ENCODE data around the gene KNL1.
A peak's percentile ranks its signal among the peaks of the same experiment; 100 is the strongest.

KNL1 gene

GRCh38 chr15:40695469-40695890, 101.4 kb downstream of the KNL1 start:
- H3K36me3 ChIP-seq (ENCODE audit: low read length): peaks cover 12% of the 10 kb centered on the region; the same call in 1 of the 2 replicates
- TF ChIP-seq EZH2phosphoT487 (conservative IDR thresholded peaks at IDR 0.05; ENCODE audit: low read length): no peak
- TF ChIP-seq CTCF (IDR thresholded peaks at IDR 0.05; ENCODE audit: insufficient read depth, low read length, poor library complexity, severe bottlenecking): no peak
- H3K79me2 ChIP-seq (ENCODE audit: insufficient read depth, low read length): peaks cover 47% of the 10 kb centered on the region
- H3K27ac ChIP-seq (ENCODE audit: low read depth, low read length): peak overlapping the region; percentile 94
- no peaks in the 10 kb centered on the region for H3K9me3 ChIP-seq (ENCODE audit: insufficient read depth, low read length)
- H3K9me2 ChIP-seq (replicated peaks; ENCODE audit: insufficient read depth, low read length): no peaks in the 10 kb centered on the region
- peaks cover 15% of the 10 kb centered on the region for H3F3A ChIP-seq (ENCODE audit: insufficient read depth)
- peak overlapping the region; percentile 90 for H3K9ac ChIP-seq (ENCODE audit: low read length)
- H4K20me1 ChIP-seq (ENCODE audit: low read depth, low read length): peaks cover 3% of the 10 kb centered on the region; the same call in 1 of the 2 replicates
- no peaks in the 10 kb centered on the region for H3K27me3 ChIP-seq (ENCODE audit: low read length)
- peak overlapping the region; percentile 100 for H3K4me3 ChIP-seq (ENCODE audit: insufficient read depth, low read length, poor library complexity, severe bottlenecking)
- peak overlapping the region; percentile 84 for H2AFZ ChIP-seq (ENCODE audit: low read depth, low read length, severe bottlenecking)
- H3K4me2 ChIP-seq (ENCODE audit: low read depth, low read length, poor library complexity, severe bottlenecking): peak overlapping the region; percentile 99

GRCh38 chr15:40696228-40696627, 102.2 kb downstream of the KNL1 start:
- peak overlapping the region; percentile 99 for H3K4me2 ChIP-seq (ENCODE audit: low read depth, low read length, poor library complexity, severe bottlenecking)
- H3K27ac ChIP-seq (ENCODE audit: low read depth, low read length): peak overlapping the region; percentile 94
- peaks cover 11% of the 10 kb centered on the region for H3F3A ChIP-seq (ENCODE audit: insufficient read depth)
- H3K9me3 ChIP-seq (ENCODE audit: insufficient read depth, low read length): no peaks in the 10 kb centered on the region
- H2AFZ ChIP-seq (ENCODE audit: low read depth, low read length, severe bottlenecking): no peak overlapping the region
- H3K9me2 ChIP-seq (replicated peaks; ENCODE audit: insufficient read depth, low read length): no peaks in the 10 kb centered on the region
- TF ChIP-seq CTCF (IDR thresholded peaks at IDR 0.05; ENCODE audit: insufficient read depth, low read length, poor library complexity, severe bottlenecking) (no peak), EZH2phosphoT487 (conservative IDR thresholded peaks at IDR 0.05; ENCODE audit: low read length) (no peak)
- peak overlapping the region; percentile 100 for H3K4me3 ChIP-seq (ENCODE audit: insufficient read depth, low read length, poor library complexity, severe bottlenecking)
- H4K20me1 ChIP-seq (ENCODE audit: low read depth, low read length): peaks cover 3% of the 10 kb centered on the region; the same call in 1 of the 2 replicates
- no peaks in the 10 kb centered on the region for H3K27me3 ChIP-seq (ENCODE audit: low read length)
- peak overlapping the region; percentile 90 for H3K9ac ChIP-seq (ENCODE audit: low read length)
- H3K36me3 ChIP-seq (ENCODE audit: low read length): peaks cover 17% of the 10 kb centered on the region; the same call in 1 of the 2 replicates
- peaks cover 51% of the 10 kb centered on the region for H3K79me2 ChIP-seq (ENCODE audit: insufficient read depth, low read length)

GRCh38 chr15:40697916-40698315, 103.9 kb downstream of the KNL1 start:
- Histone ChIP-seq H3K4me2 (ENCODE audit: low read depth, low read length, poor library complexity, severe bottlenecking) (no peak overlapping the region), H2AFZ (ENCODE audit: low read depth, low read length, severe bottlenecking) (no peak overlapping the region), H3K9ac (ENCODE audit: low read length) (no peak overlapping the region), H3K4me3 (ENCODE audit: insufficient read depth, low read length, poor library complexity, severe bottlenecking) (no peak overlapping the region), H4K20me1 (ENCODE audit: low read depth, low read length) (peaks cover 3% of the 10 kb centered on the region; the same call in 1 of the 2 replicates), H3K79me2 (ENCODE audit: insufficient read depth, low read length) (peaks cover 51% of the 10 kb centered on the region), H3K9me3 (ENCODE audit: insufficient read depth, low read length) (no peaks in the 10 kb centered on the region), H3K36me3 (ENCODE audit: low read length) (peaks cover 18% of the 10 kb centered on the region; the same call in 1 of the 2 replicates), H3K27ac (ENCODE audit: low read depth, low read length) (no peak overlapping the region), H3K9me2 (replicated peaks; ENCODE audit: insufficient read depth, low read length) (no peaks in the 10 kb centered on the region), H3K27me3 (ENCODE audit: low read length) (no peaks in the 10 kb centered on the region), H3F3A (ENCODE audit: insufficient read depth) (peaks cover 12% of the 10 kb centered on the region)
- TF ChIP-seq CTCF (IDR thresholded peaks at IDR 0.05; ENCODE audit: insufficient read depth, low read length, poor library complexity, severe bottlenecking): no peak
- TF ChIP-seq EZH2phosphoT487 (conservative IDR thresholded peaks at IDR 0.05; ENCODE audit: low read length): no peak

Data from SU-DHL-6 (cell line).